ENCODE results near the gene NKIRAS2.

DNA sequence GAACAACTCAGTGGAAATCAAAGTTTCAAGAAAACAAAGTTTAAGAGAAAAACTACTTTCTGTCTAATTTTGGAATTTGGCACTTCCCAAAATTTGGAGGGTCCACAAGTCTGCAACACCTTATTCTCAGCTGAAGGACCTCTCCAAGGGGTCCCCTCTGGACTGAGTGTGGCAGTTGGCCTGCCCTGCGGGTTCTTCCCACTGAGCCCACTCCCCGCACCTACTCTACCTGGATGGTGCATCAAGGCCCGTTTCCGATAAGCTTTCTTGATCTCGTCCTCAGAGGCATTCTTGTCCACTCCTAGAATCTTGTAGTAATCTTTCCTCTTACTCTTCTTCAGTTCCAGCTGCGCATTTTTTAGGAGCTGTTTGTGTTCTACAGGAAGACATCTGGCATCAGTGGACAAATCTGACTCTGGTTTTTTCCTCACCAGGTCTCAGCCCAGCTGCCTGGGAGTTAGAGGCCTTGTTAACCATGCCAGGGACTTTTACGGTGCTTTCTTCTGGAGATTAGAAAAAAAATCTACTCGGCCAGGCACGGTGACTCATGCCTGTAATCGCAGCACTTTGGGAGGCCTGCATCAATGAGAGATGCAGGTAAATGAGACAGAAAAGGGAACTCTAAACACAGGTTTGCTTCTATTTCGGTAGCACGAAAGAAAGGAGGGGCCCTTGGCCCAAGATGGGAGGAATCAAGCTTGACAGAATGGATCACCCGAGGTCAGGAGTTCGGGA, 37.7 kb upstream of the NKIRAS2 start:
- TF ChIP-seq, protein P1, sequence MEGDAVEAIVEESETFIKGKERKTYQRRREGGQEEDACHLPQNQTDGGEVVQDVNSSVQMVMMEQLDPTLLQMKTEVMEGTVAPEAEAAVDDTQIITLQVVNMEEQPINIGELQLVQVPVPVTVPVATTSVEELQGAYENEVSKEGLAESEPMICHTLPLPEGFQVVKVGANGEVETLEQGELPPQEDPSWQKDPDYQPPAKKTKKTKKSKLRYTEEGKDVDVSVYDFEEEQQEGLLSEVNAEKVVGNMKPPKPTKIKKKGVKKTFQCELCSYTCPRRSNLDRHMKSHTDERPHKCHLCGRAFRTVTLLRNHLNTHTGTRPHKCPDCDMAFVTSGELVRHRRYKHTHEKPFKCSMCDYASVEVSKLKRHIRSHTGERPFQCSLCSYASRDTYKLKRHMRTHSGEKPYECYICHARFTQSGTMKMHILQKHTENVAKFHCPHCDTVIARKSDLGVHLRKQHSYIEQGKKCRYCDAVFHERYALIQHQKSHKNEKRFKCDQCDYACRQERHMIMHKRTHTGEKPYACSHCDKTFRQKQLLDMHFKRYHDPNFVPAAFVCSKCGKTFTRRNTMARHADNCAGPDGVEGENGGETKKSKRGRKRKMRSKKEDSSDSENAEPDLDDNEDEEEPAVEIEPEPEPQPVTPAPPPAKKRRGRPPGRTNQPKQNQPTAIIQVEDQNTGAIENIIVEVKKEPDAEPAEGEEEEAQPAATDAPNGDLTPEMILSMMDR (IDR thresholded peaks at IDR 0.05; ENCODE audit: poor library complexity, severe bottlenecking) = no peak
- no peak for TF ChIP-seq TAF1 (IDR thresholded peaks at IDR 0.05; ENCODE audit: low read depth)

All from neural cell (in vitro differentiated cells).